Measurements from ENCODE around the gene PIGK. TPM values are rescaled to one million over a fixed set of nuclear protein-coding genes. Genes with fewer than 3 reads are reported as not detected.

PIGK gene
- total RNA-seq, 2 experiments from 2014 or later: 8.6 to 17.4 TPM

DNA sequence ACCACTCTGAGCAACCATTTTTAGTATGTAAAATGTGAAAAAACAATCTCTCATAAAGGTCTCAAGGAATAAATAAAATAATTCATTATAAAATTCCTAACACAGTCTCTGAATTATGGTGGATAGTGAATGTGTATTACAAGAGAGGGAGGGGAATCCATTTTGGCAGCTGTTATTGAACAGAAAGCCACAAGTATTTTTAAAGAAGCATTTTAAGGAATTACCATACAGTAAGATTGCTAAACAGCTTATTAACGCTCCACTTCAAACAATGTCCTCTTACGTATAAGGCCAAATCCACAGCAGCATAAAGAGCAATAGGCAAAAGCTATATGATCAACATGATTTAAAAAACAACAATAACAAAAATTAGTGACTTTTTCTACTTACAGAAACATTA lies 18.4 kb downstream of the PIGK start:
- H3K9me2 ChIP-seq (ENCODE audit: insufficient read depth, low read length): no peaks in the 10 kb centered on the region
- intact Hi-C loops (cut with micrococcal nuclease; ENCODE audit: unreplicated experiment): no loop called here
- no peak overlapping the region for H2AFZ ChIP-seq (ENCODE audit: low read length)
- no TSS peak for BruUV-seq (replicated peaks)
- no peaks in the 10 kb centered on the region for H3K4me1 ChIP-seq (ENCODE audit: insufficient read depth, low read length, poor library complexity, severe bottlenecking)
- H3K27ac ChIP-seq (ENCODE audit: low read depth, low read length, poor library complexity, severe bottlenecking): no peak overlapping the region
- no peak for TF ChIP-seq EZH2phosphoT487 (IDR thresholded peaks at IDR 0.05; ENCODE audit: borderline replicate concordance, low read depth, low read length)
- TF ChIP-seq CTCF (conservative IDR thresholded peaks at IDR 0.05; ENCODE audit: low read length): no peak
- H3K4me3 ChIP-seq (ENCODE audit: low read depth, low read length, poor library complexity, severe bottlenecking): no peak overlapping the region
- CTCF ChIA-PET (ENCODE audit: unreplicated experiment): no interaction called here
- 0 out of 2 replicates have a peak, but pooled peaks cover 8% of the 10 kb centered on the region for H3K9me3 ChIP-seq (ENCODE audit: low read length)
- no peak overlapping the region for H3K4me2 ChIP-seq (ENCODE audit: low read length)
- H3K36me3 ChIP-seq (ENCODE audit: insufficient read depth, low read length): no peaks in the 10 kb centered on the region
- POLR2A ChIA-PET: interaction anchor here (0.5 to 1.2 kb wide), 4 partner anchors 11 to 320 kb away, joined by 3 read pairs; partner anchors contain the start of gene PIGK
- no peaks in the 10 kb centered on the region for H3K79me2 ChIP-seq (ENCODE audit: insufficient read depth, low read depth, low read length)
- no peaks in the 10 kb centered on the region for H4K20me1 ChIP-seq (ENCODE audit: insufficient read depth, low read length)
- DNase-seq (ENCODE audit: low spot score): no peak

DNA sequence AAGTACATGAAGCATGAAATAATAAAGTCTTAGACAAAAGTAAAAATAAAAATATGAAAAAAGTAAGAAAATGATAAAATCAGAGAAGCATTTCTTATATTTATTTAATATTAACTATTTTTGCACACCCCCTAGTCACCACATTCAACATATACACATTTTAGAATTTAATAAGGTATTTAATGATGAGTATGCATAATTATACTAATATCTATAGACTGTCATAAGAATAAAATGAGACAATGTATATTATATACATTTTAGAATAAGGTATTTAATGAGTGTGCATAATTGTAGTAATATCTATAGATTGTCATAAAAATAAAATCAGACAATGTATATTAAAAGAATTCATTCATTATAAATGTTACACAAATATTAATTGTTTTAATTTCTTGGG lies 18.9 kb downstream of the PIGK start:
- BruUV-seq (replicated peaks): no TSS peak
- Histone ChIP-seq H4K20me1 (ENCODE audit: insufficient read depth, low read length) (no peaks in the 10 kb centered on the region), H3K27ac (ENCODE audit: low read depth, low read length, poor library complexity, severe bottlenecking) (no peak overlapping the region), H2AFZ (ENCODE audit: low read length) (no peak overlapping the region), H3K4me1 (ENCODE audit: insufficient read depth, low read length, poor library complexity, severe bottlenecking) (no peaks in the 10 kb centered on the region), H3K4me2 (ENCODE audit: low read length) (no peak overlapping the region), H3K9me3 (ENCODE audit: low read length) (0 out of 2 replicates have a peak, but pooled peaks cover 5% of the 10 kb centered on the region), H3K36me3 (ENCODE audit: insufficient read depth, low read length) (no peaks in the 10 kb centered on the region), H3K79me2 (ENCODE audit: insufficient read depth, low read depth, low read length) (no peaks in the 10 kb centered on the region), H3K9me2 (ENCODE audit: insufficient read depth, low read length) (no peaks in the 10 kb centered on the region), H3K4me3 (ENCODE audit: low read depth, low read length, poor library complexity, severe bottlenecking) (no peak overlapping the region)
- TF ChIP-seq CTCF (conservative IDR thresholded peaks at IDR 0.05; ENCODE audit: low read length) (no peak), EZH2phosphoT487 (IDR thresholded peaks at IDR 0.05; ENCODE audit: borderline replicate concordance, low read depth, low read length) (no peak)
- POLR2A ChIA-PET: no interaction called here
- intact Hi-C loops (cut with micrococcal nuclease; ENCODE audit: unreplicated experiment): no loop called here
- CTCF ChIA-PET (ENCODE audit: unreplicated experiment): no interaction called here
- DNase-seq (ENCODE audit: low spot score): no peak

GRCh38 chr1:77197351-77197750 lies 21.9 kb downstream of the PIGK start:
- H3K36me3 ChIP-seq (ENCODE audit: insufficient read depth, low read length): no peaks in the 10 kb centered on the region
- no peaks in the 10 kb centered on the region for H3K79me2 ChIP-seq (ENCODE audit: insufficient read depth, low read depth, low read length)
- H3K4me2 ChIP-seq (ENCODE audit: low read length): no peak overlapping the region
- H3K9me3 ChIP-seq (ENCODE audit: low read length): no peaks in the 10 kb centered on the region
- H3K27ac ChIP-seq (ENCODE audit: low read depth, low read length, poor library complexity, severe bottlenecking): no peak overlapping the region
- no TSS peak for BruUV-seq (replicated peaks)
- H2AFZ ChIP-seq (ENCODE audit: low read length): no peak overlapping the region
- no peaks in the 10 kb centered on the region for H3K9me2 ChIP-seq (ENCODE audit: insufficient read depth, low read length)
- intact Hi-C loops (cut with micrococcal nuclease; ENCODE audit: unreplicated experiment): no loop called here
- H3K4me3 ChIP-seq (ENCODE audit: low read depth, low read length, poor library complexity, severe bottlenecking): no peak overlapping the region
- CTCF ChIA-PET (ENCODE audit: unreplicated experiment): no interaction called here
- no peaks in the 10 kb centered on the region for H4K20me1 ChIP-seq (ENCODE audit: insufficient read depth, low read length)
- no peaks in the 10 kb centered on the region for H3K4me1 ChIP-seq (ENCODE audit: insufficient read depth, low read length, poor library complexity, severe bottlenecking)
- no peak for DNase-seq (ENCODE audit: low spot score)
- POLR2A ChIA-PET: interaction anchor here (0.7 kb wide), 1 partner anchor 954 kb away, joined by 3 read pairs; no protein-coding TSS in a partner anchor
- TF ChIP-seq CTCF (conservative IDR thresholded peaks at IDR 0.05; ENCODE audit: low read length) (no peak), EZH2phosphoT487 (IDR thresholded peaks at IDR 0.05; ENCODE audit: borderline replicate concordance, low read depth, low read length) (no peak)
